B cell (primary cell): Measurements from ENCODE around the gene TMSB15A. TPM values are rescaled to one million over a fixed set of nuclear protein-coding genes. Genes with fewer than 3 reads are reported as not detected.

Experiments used
- ATAC-seq: fragments of 200-7000 bp; cut with Tn5 transposase; one replicate; pipeline ENCODE4 v1.10.0; 2021; ENCODE audit warnings: low read depth, mild to moderate bottlenecking, moderate number of reproducible peaks, moderate library complexity
- CTCF ChIA-PET: fragments of 350-600 bp; sonication (Branson Sonifier 250); formaldehyde crosslinking; loops from one replicate; lab custom pipeline; 2021; ENCODE audit warnings: antibody characterized with exemption, inconsistent platforms; lab: Charles Lee
- POLR2A ChIA-PET: fragments of 350-600 bp; sonication (Branson Sonifier 250); formaldehyde crosslinking; loops from one replicate; lab custom pipeline; 2021; ENCODE audit warnings: antibody characterized with exemption; lab: Charles Lee
- DNase-seq: peaks from one replicate; pipeline ENCODE4 v3.0.0; 2013
- H2AFZ ChIP-seq: 2 replicates; pipeline ENCODE4 v1.6.1; 2012; ENCODE audit warnings: mild to moderate bottlenecking, low read depth, low read length; ENCODE audit not compliant: insufficient read depth, poor library complexity, severe bottlenecking
- H3K27ac ChIP-seq, 2 donors: 1 replicate in 1 of 2; 2 replicates in 1 of 2; pipeline ENCODE4 v1.5.1; 2012 to 2013; ENCODE audit warnings: low read length in 2 of 2, mild to moderate bottlenecking in 2 of 2, moderate library complexity in 1 of 2
- H3K27me3 ChIP-seq, 4 experiments: fragments of 200-600 bp in 1 of 4; sonication (generic) in 1 of 4; replicated peaks in 1 of 4; 1 replicate in 2 of 4; 2 replicates in 2 of 4; pipeline versions ENCODE4 v1.6.1 to v1.7.0; 2013 to 2016; ENCODE audit warnings: low read length in 3 of 4, mild to moderate bottlenecking in 2 of 4, mixed read lengths in 1 of 4, moderate library complexity in 1 of 4; ENCODE audit not compliant: insufficient read depth in 4 of 4, control insufficient read depth in 3 of 4; ENCODE audit errors: control extremely low read depth in 1 of 4
- H3K36me3 ChIP-seq, 2 experiments: replicated peaks in 1 of 2; 1 replicate in 1 of 2; 2 replicates in 1 of 2; pipeline versions ENCODE4 v1.6.1 to v1.7.1; 2013; ENCODE audit warnings: low read length in 1 of 2; ENCODE audit not compliant: insufficient read depth in 2 of 2, control insufficient read depth in 1 of 2; ENCODE audit errors: control extremely low read depth in 1 of 2, extremely low read depth in 1 of 2
- H3K4me1 ChIP-seq, 2 donors: fragments of 200-600 bp in 1 of 2; sonication (generic) in 1 of 2; 1 replicate in 1 of 2; 2 replicates in 1 of 2; pipeline versions ENCODE4 v1.5.1 to v1.6.1; 2013 to 2017; ENCODE audit warnings: low read length in 2 of 2; ENCODE audit not compliant: control insufficient read depth in 2 of 2, insufficient read depth in 2 of 2
- H3K4me2 ChIP-seq: replicated peaks from 2 replicates; pipeline ENCODE3; 2012; ENCODE audit warnings: mild to moderate bottlenecking, low read depth, low read length; ENCODE audit not compliant: poor library complexity, severe bottlenecking
- H3K4me3 ChIP-seq, 5 experiments: fragments of 200-600 bp in 1 of 5; sonication (generic) in 1 of 5; 1 replicate in 3 of 5; 2 replicates in 2 of 5; pipeline versions ENCODE4 v1.5.1 to v1.7.0; 2011 to 2016; ENCODE audit warnings: low read length in 4 of 5, mild to moderate bottlenecking in 4 of 5, low read depth in 2 of 5, control low read depth in 1 of 5, moderate library complexity in 1 of 5; ENCODE audit not compliant: insufficient read depth in 1 of 5; ENCODE audit errors: control extremely low read depth in 1 of 5, extremely low read depth in 1 of 5
- H3K79me2 ChIP-seq: fragments of 200-600 bp; sonication (generic); one replicate; pipeline ENCODE4 v1.6.0; 2016; ENCODE audit warnings: low read length; ENCODE audit not compliant: control insufficient read depth, insufficient read depth
- H3K9ac ChIP-seq: fragments of 200-600 bp; sonication (generic); 2 replicates; pipeline ENCODE4 v1.6.1; 2017; ENCODE audit warnings: mild to moderate bottlenecking, low read length, moderate library complexity
- H3K9me3 ChIP-seq, 3 donors: one replicate each; pipeline versions ENCODE4 v1.6.1 to v1.7.1; 2013; ENCODE audit warnings: low read length in 2 of 3; ENCODE audit not compliant: control insufficient read depth in 2 of 3, insufficient read depth in 1 of 3; ENCODE audit errors: control extremely low read depth in 1 of 3
- H4K20me1 ChIP-seq: 2 replicates; pipeline ENCODE4 v1.6.0; 2012; ENCODE audit warnings: mild to moderate bottlenecking, low read length; ENCODE audit not compliant: insufficient read depth, control insufficient read depth, poor library complexity, severe bottlenecking
- H3K27ac Mint-ChIP-seq: one replicate; pipeline ENCODE4 v1.8.0; 2021; ENCODE audit warnings: mixed read lengths
- H3K27me3 Mint-ChIP-seq: one replicate; pipeline ENCODE4 v1.8.0; 2021; ENCODE audit warnings: mixed read lengths
- H3K4me1 Mint-ChIP-seq: one replicate; pipeline ENCODE4 v1.8.0; 2021; ENCODE audit warnings: mixed read lengths
- H3K4me3 Mint-ChIP-seq: one replicate; pipeline ENCODE4 v1.8.0; 2021; ENCODE audit warnings: mixed read lengths
- H3K9me3 Mint-ChIP-seq: one replicate; pipeline ENCODE4 v1.8.0; 2022; ENCODE audit warnings: mixed read lengths; ENCODE audit not compliant: insufficient read depth
- EZH2 ChIP-seq: IDR thresholded peaks from 2 replicates; pipeline ENCODE4 v1.6.1; 2012; ENCODE audit warnings: borderline replicate concordance, low read depth, mild to moderate bottlenecking, moderate library complexity, low read length; ENCODE audit not compliant: insufficient read depth, poor library complexity, severe bottlenecking
- WGBS: methylation state at CpG from one replicate; pipeline ENCODE4 v1.1.5; 2013; ENCODE audit warnings: missing lambda C conversion rate; ENCODE audit not compliant: insufficient coverage; 5-methylcytosine and 5-hydroxymethylcytosine counted together
- intact Hi-C: fragments of 100-400 bp; cut with micrococcal nuclease; formaldehyde crosslinking; loops from one replicate; pipeline ENCODE4 v1.10.0; 2022
- polyA plus RNA-seq: library from polyadenylated mRNA; depleted of rRNA; stranded (reverse); fragments of >200 nt; gene quantifications from 2 replicates; pipeline ENCODE4 v1.2.3, GENCODE V29; 2012
- total RNA-seq, 2 donors: library from RNA; stranded (reverse); fragments of 120-200 nt in 1 of 2; gene quantifications; 1 replicate in 1 of 2; 2 replicates in 1 of 2; pipeline versions ENCODE4 v1.2.3 to v1.2.4, GENCODE V29; 2013 to 2022
- TF ChIP-seq, protein P1 (sequence below): fragments of 200-600 bp; IDR thresholded peaks from one replicate; pipeline ENCODE4 v1.8.0; 2022; ENCODE audit warnings: antibody characterized with exemption, mild to moderate bottlenecking

Gene TMSB15A
- total and polyA plus RNA-seq, 2 donors (not counting 1 experiment from before 2014, with no cell fraction given), result not detected

DNA sequence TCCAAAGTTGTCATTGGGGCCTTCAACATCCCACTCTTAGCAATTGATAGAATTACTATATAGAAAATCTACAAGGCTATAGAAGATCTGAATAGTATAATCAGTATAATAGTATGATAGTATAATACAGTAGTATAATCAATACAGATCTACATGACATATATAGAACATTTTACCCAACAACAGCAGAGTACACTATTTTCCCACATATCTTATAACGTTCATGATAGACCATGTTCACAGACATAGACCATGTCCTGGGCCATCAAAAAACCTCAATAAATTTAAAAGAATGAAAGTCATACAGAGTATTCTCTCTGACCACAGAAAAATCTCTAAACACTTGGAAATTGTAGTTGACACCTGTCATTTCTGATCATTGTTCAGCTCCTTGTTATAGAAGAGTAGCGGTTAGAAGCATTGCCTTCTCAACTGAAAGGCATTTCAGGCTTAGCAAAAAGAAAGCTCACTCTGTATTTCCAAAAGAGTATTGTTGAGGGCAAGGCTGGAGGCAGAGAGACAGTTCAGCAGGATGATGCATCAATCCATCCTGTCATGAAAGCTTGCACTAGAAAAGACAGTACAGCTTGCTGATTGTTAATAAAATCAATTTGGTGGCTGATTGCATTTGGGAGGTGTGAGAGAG is 44.0 kb upstream of the TMSB15A start:
- intact Hi-C loops, result no loop called here
- Histone ChIP-seq H3K79me2 (no peaks in the 10 kb centered on the region), H3K27me3 (no peaks in the 10 kb centered on the region), H4K20me1 (no peaks in the 10 kb centered on the region), H3K27ac (no peak overlapping the region), H3K36me3 (no peaks in the 10 kb centered on the region), H3K9me3 (no peaks in the 10 kb centered on the region), H3K4me1 (no peaks in the 10 kb centered on the region), H3K4me3 (no peak overlapping the region), H3K4me2 (no peak overlapping the region), H2AFZ (no peak overlapping the region), H3K9ac (no peak overlapping the region)
- peaks cover 6% of the 10 kb centered on the region for H3K27me3 Mint-ChIP-seq
- no CpG with 5 or more reads among the region's 2 CpGs for WGBS
- no peaks in the 10 kb centered on the region for H3K4me1 Mint-ChIP-seq
- no peak for DNase-seq
- ATAC-seq, result no peak
- CTCF ChIA-PET, result no interaction called here
- POLR2A ChIA-PET, result no interaction called here
- H3K9me3 Mint-ChIP-seq, result no peaks in the 10 kb centered on the region
- no peak overlapping the region for H3K27ac Mint-ChIP-seq
- no peak overlapping the region for H3K4me3 Mint-ChIP-seq
- no peak for TF ChIP-seq EZH2
- TF ChIP-seq, protein P1, sequence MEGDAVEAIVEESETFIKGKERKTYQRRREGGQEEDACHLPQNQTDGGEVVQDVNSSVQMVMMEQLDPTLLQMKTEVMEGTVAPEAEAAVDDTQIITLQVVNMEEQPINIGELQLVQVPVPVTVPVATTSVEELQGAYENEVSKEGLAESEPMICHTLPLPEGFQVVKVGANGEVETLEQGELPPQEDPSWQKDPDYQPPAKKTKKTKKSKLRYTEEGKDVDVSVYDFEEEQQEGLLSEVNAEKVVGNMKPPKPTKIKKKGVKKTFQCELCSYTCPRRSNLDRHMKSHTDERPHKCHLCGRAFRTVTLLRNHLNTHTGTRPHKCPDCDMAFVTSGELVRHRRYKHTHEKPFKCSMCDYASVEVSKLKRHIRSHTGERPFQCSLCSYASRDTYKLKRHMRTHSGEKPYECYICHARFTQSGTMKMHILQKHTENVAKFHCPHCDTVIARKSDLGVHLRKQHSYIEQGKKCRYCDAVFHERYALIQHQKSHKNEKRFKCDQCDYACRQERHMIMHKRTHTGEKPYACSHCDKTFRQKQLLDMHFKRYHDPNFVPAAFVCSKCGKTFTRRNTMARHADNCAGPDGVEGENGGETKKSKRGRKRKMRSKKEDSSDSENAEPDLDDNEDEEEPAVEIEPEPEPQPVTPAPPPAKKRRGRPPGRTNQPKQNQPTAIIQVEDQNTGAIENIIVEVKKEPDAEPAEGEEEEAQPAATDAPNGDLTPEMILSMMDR, result no peak

- H3K4me3 ChIP-seq, result no peak overlapping the region
- no peak overlapping the region for H2AFZ ChIP-seq
- Mint-ChIP-seq H3K4me3 (no peak overlapping the region), H3K27ac (no peak overlapping the region), H3K27me3 (peaks cover 6% of the 10 kb centered on the region), H3K4me1 (no peaks in the 10 kb centered on the region), H3K9me3 (no peaks in the 10 kb centered on the region)
- H3K27me3 ChIP-seq, result no peaks in the 10 kb centered on the region
- no peaks in the 10 kb centered on the region for H3K4me1 ChIP-seq
- H3K79me2 ChIP-seq, result no peaks in the 10 kb centered on the region
- no peak overlapping the region for H3K9ac ChIP-seq
- no peak overlapping the region for H3K4me2 ChIP-seq
- H3K36me3 ChIP-seq, result no peaks in the 10 kb centered on the region
- ChIA-PET POLR2A (no interaction called here), CTCF (no interaction called here)
- H4K20me1 ChIP-seq, result no peaks in the 10 kb centered on the region
- DNase-seq (no peak), ATAC-seq (no peak)
- WGBS, result no CpG with 5 or more reads among the region's 2 CpGs
- TF ChIP-seq, protein P1, result no peak
- no peaks in the 10 kb centered on the region for H3K9me3 ChIP-seq
- no peak overlapping the region for H3K27ac ChIP-seq
- intact Hi-C loops, result no loop called here
Observed at GRCh38 chrX:102558607-102559006, 42.1 kb upstream of the TMSB15A start.
